GM19455 (cell line): Measurements from ENCODE around the gene DPP6.
"Not testable (repeated sequence)": the region's sequence is repeated elsewhere in the genome, so short reads cannot be mapped to it uniquely, and the experiment has no call there.

ENCODE experiments used
- ATAC-seq: cut with Tn5 transposase; IDR thresholded peaks from one replicate; pipeline ENCODE4 v1.9.1; 2021; ENCODE audit not compliant: unreplicated experiment

DPP6 gene

GRCh38 chr7:154051643-154052529 is at the start of gene DPP6:
Gene DPP6, plus strand, starts transcription at chr7:154052398.
- ATAC-seq: not testable (repeated sequence)

DNA sequence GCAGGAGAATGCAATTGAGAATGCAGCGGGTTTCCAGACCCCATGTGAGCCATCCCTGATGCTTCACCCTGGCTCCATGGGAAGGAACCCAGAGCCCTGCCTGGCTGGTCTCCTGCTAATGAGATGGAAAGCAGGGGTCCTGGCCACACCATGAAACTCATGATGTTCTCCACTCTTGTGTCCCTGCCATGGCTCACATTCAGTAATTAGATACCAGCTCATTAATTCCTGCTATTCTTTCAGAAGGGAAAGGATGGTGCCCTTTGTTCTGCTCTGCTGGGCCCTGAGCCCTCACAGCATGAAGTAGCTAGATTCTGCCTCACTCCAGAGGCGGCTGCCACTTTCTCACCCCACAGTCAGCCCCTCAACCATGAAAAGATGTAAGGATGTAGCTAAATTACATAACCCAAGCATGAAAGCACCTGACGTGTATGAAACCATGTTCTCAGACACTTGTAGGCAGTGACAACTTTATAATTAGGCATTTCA is 42.7 kb upstream of the DPP6 start:
- ATAC-seq: not testable (repeated sequence)

DNA sequence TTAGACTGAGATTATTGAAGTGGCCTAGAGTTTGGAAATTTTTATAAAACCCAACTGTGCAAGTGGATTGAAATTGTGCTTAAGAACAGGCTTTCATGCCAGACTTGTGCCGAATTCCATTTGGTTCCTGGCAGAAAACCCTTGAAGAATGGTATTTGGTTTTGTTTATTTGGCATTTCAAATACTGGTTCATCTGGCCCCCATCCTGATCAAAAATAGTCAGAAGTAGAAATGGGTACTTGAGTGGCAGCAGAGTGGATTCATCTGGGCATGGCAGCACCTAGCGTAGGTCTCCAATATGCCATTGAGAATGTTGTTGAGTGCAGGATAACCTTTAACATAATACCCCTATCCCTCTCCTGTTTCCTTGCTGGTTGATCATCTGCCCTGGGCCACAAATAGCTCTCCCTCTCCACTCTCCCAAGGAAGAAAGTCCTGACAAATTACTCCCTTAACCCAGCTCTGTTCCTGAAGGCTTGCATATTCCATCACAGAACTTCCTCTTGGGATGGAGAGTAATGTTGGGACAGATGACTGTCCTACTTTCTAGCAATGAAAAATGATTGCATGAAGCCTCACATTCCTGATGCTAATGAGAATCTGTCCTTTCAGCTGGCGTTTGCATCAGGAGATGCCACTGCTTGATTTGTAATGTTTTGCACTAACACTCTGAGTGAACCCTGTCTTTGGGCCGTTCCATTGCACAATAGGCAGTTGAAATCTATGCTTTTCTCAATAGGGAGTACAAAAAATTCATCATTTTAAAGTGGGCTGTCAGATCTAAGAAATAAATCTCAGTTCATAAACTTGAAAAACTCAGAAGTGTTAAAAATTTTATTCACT is 41.3 kb upstream of the DPP6 start:
- ATAC-seq: not testable (repeated sequence)

DNA sequence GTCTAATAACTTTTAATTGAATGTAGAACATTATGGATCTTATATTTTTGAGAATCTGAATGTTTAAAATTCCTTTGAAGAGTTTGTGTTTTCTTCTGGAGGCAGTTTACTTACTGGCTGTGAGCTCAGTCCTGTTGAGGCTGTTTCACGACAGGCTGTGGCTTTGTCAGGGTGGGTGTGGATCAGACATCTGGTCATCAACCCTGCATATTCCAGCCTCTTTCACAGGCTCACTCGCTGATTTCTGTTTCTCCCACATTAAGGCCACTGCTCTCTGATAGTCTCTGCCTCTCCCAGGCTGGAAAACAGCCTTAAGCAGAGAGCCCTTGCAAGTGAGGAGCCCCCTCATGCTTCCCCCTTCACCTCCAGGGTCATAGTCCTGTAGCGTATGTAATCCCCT is 39.4 kb upstream of the DPP6 start:
- ATAC-seq: not testable (repeated sequence)

GRCh38 chr7:154015636-154016035 is 36.6 kb upstream of the DPP6 start:
- not testable (repeated sequence) for ATAC-seq

DNA sequence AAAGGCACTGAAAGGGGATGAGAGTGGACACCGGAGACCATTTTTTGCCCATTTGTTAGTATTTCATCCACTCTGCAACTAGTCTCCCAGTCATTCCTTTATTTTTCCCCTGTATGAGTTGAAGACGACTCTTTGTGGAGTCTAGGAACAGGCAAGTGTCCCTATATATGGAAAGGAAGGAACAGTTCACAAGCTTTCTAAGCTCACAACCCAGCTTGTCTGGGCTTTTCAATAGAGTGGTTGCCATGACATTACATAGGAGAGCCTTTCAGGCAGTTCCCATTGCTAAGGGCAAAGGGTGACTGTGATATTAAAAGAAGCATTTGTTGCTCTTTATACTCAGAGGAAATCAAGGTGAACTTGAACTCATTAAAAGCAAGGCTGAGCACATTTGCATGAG is 33.8 kb upstream of the DPP6 start:
- not testable (repeated sequence) for ATAC-seq

DNA sequence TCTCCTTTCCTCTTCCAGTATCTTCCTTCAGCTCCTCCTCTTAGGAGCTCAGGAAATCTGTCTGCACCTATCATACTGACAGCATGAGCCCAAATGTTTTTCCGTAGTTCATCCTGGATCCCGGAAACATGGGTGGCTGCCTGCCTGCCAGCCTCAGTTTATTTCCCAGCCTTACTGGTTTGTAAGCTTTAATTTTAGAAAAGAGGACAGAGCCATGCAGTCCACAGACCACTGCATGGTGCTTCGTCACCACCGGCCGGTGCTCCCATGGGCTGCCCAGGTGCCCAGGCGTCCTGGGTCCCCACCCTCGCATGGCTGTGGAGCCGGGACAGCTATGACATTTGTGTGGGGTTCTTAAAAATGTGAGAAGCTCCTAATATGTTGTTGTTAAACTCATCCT is 24.4 kb upstream of the DPP6 start:
- ATAC-seq: not testable (repeated sequence)

GRCh38 chr7:154030476-154031080 is 21.6 kb upstream of the DPP6 start:
- ATAC-seq: not testable (repeated sequence)

DNA sequence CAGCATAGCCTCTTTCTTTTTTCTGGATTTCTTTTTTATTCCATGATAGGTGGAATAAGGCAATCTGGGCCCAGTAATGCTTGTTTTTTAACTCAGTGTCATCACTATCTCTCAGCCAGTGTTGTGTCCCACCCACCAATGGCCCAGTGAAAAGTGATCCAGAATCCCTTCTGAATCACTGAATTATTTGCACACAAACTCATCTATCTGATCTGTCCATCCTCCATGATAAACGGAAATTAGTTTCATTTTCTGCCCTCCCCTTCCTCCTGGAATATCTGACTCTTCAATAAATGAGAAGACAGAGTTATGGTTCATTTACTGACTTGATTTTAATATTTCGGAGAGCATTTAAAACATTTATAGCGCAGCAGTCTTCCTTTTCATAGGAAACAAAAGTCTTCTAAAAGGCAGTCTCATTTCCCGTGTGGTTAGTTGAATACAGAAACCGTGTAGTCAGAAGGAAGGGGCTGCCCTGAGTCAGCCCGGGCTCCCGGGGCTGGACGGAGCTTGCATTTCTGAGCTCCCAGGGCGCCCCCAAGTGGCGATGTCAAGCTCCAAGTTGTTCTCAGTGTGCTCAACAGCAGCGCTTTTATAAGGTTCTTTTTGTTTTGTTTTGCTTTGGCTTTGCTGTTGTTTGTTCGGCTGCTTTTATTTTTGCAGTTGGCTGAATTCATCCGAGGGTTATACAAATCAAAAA is 12.6 kb upstream of the DPP6 start:
- ATAC-seq: peak; percentile 77

GRCh38 chr7:154050394-154050793 is 1.8 kb upstream of the DPP6 start:
- ATAC-seq: not testable (repeated sequence)

- ATAC-seq: not testable (repeated sequence)
Measured at GRCh38 chr7:154051006-154051642, 1.1 kb upstream of the DPP6 start.

GRCh38 chr7:154052530-154053252 is 493 bp downstream of the DPP6 start:
- ATAC-seq: not testable (repeated sequence)

DNA sequence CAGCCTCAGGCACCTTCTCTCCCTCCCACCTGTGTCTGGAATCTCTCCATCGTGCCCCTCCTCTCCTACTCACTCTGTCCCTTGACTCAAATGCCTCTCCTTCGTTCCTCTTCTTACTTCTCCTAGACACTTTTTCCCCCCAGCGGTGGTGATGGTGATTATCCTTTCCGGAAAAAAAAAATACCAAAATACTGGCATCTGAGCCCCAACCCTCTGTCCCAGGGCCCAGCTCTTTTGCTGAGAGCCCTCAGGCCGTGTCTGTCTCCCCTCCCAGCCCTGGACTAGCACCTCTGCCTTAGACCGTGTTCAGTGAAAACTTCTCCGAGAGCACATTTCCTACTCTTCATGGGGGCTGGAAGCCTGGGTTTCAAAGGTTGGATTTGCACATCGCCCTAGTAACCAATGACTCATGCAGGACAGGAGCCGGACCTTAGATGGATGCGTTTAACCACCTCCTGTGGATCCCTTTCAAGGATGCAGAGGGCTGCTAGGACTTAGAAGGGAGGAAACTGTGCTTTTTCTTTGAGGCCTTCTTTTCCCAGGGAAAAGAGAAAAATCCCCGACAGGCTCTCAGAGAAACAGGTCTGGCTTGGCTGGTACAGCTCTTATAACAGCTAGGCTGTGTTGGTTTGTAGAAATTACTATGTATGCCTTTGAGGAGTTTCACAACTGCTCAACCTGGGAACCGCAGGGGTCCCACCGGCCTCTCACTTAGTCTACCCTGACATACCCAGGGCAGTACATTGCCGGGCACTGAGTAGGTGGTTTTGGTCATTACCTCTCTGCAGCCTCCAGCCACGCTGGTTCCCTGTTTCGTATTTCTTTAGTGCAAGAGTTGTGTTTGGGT is 1.5 kb downstream of the DPP6 start:
- not testable (repeated sequence) for ATAC-seq

DNA sequence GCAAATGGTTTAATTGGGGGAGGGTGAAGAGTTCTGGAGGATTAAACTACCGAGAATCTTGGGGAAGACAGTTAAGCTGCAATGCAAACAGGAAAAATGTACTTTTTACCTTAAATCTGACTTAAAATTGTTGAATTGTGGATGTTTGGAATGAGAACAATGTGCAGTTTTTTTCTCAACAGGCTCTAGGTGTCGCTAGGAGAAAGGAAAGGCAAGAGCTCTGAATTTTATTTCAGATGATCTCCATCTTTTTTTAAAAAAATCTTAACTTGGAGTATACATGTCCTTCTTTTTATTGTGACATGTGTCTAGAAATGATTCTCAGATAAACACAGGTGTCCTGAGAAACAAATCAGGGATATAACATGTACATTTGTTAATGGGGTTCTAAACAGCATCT is 2.5 kb downstream of the DPP6 start:
- not testable (repeated sequence) for ATAC-seq

DNA sequence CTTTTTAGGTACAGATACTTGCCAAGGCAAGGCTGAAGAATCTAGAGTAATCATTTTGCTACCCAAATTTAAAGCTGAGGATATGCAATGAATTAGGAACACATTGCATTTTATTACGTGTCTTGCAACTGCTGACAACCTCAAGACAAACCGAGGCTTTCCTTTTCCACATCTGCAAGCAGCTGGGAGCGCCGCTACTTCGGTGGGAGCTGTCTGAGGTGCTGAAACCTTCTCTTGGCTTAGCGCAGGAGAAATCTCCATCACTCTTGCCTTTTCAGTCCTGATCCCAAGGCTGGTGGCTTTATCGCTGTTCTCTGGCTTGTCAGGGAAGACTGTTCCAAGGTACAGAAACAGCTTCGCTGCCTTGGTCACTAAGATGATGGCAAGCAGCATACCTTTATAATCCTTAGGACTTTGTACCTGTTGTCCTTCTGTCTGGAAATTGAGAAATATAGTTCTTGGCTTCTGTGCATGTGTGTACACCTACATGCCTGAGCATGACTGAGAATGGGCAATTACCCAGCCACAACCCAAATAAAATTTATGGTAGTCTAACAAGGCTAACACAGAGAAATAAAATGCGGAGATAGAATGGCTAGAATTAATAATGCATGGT is 3.4 kb downstream of the DPP6 start:
- ATAC-seq: not testable (repeated sequence)

- ATAC-seq: not testable (repeated sequence)
Measured at GRCh38 chr7:154058783-154059182, 6.6 kb downstream of the DPP6 start.

- not testable (repeated sequence) for ATAC-seq
Measured at GRCh38 chr7:154060551-154060950, 8.4 kb downstream of the DPP6 start.

- not testable (repeated sequence) for ATAC-seq
Measured at GRCh38 chr7:154071833-154072232, 19.6 kb downstream of the DPP6 start.
